ENCODE measurements around the gene HAUS5.
"Not testable (repeated sequence)": the region's sequence is repeated elsewhere in the genome, so short reads cannot be mapped to it uniquely, and the experiment has no call there.

DNA sequence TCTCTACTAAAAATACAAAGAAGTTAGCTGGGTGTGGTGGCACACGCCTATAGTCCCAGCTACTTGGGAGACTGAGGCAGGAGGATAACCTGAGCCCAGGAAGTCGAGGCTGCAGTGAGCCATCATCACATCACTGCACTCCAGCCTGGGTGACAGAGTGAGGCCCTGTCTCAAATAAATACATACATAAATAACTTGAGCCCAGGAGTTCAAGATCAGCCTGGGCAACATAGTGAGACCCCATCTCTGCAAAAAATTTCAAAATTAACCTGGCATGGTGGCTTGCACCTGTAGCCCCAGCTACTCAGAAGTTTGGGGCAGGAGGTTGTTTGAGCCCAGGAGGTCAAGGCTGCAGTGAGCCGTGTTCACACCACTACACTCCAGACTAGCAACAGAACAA lies 17.5 kb upstream of the HAUS5 start:
- not testable (repeated sequence) for TF ChIP-seq EZH2 (IDR thresholded peaks at IDR 0.05; ENCODE audit: borderline replicate concordance); EZH2phosphoT487 (IDR thresholded peaks at IDR 0.05; ENCODE audit: low read depth, severe bottlenecking, unreplicated experiment)
- TF ChIP-seq, protein P1, sequence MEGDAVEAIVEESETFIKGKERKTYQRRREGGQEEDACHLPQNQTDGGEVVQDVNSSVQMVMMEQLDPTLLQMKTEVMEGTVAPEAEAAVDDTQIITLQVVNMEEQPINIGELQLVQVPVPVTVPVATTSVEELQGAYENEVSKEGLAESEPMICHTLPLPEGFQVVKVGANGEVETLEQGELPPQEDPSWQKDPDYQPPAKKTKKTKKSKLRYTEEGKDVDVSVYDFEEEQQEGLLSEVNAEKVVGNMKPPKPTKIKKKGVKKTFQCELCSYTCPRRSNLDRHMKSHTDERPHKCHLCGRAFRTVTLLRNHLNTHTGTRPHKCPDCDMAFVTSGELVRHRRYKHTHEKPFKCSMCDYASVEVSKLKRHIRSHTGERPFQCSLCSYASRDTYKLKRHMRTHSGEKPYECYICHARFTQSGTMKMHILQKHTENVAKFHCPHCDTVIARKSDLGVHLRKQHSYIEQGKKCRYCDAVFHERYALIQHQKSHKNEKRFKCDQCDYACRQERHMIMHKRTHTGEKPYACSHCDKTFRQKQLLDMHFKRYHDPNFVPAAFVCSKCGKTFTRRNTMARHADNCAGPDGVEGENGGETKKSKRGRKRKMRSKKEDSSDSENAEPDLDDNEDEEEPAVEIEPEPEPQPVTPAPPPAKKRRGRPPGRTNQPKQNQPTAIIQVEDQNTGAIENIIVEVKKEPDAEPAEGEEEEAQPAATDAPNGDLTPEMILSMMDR (IDR thresholded peaks at IDR 0.05; ENCODE audit: poor library complexity): not testable (repeated sequence)
